ENCODE results near the gene SPSB4.
"Not testable (repeated sequence)": the region's sequence is repeated elsewhere in the genome, so short reads cannot be mapped to it uniquely, and the experiment has no call there.

Gene SPSB4

GRCh38 chr3:141117982-141118381, 66.8 kb downstream of the SPSB4 start:
- DNase-seq: not testable (repeated sequence)

GRCh38 chr3:141122455-141123030, 71.4 kb downstream of the SPSB4 start:
- DNase-seq: no peak

DNA sequence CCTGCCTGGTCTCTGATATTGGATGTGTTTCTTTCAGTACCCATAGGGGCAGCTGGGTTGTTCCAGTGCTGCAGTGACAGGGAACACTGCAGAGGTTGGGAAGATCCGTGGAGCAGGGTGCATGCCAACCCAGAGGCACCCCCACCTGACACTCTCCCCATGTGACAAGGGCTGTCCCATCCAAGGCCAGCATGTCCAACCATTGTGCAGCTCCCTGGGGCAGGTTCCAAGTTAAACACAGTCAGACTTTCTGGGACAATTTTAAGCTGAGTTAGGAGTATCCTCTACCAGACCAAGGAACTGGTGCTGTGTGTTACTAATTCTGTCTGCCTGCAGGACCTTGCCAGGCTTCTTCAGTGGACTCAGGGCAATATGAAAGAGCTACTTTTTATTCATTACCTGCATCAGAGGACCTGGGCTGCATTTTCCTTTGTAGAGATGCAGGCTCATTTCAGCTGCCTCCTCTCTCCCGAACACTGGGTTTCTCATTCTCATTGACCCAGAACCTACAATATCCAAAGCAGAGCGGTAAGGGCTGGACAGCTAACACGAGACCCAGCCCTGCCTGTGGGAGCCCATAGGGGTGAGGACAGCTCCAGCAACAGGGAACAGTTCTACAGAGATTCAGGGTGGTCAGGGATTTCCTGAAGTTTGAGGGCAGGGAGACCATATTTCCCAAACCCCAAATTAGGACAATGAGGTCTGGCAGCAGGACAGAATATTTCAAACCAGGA, 72.7 kb downstream of the SPSB4 start:
- DNase-seq: no peak

- no peak for DNase-seq
These were observed 73.6 kb downstream of the SPSB4 start for GRCh38 chr3:141124715-141125114.

DNA sequence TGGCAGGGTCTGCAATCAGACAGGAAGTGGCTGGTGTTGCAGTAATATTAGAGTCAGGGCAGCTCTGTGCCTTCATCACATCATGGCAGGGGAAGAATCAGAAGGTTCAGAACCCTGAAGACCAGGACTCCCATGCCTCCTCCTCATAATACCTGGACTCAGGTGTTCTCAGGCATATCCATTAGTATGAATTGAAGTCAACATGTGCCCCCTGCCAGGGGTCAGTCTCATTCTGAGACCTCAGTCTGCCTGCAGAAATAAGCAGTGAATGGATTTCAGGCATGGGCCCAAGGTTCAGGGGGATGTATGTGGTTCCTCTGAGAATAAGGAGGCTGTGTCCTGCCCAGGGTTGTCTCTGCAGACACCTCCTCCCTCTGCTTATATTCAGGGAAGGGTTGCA, 74.2 kb downstream of the SPSB4 start:
- no peak for DNase-seq

GRCh38 chr3:141126661-141127343, 75.7 kb downstream of the SPSB4 start:
- no peak for DNase-seq

DNA sequence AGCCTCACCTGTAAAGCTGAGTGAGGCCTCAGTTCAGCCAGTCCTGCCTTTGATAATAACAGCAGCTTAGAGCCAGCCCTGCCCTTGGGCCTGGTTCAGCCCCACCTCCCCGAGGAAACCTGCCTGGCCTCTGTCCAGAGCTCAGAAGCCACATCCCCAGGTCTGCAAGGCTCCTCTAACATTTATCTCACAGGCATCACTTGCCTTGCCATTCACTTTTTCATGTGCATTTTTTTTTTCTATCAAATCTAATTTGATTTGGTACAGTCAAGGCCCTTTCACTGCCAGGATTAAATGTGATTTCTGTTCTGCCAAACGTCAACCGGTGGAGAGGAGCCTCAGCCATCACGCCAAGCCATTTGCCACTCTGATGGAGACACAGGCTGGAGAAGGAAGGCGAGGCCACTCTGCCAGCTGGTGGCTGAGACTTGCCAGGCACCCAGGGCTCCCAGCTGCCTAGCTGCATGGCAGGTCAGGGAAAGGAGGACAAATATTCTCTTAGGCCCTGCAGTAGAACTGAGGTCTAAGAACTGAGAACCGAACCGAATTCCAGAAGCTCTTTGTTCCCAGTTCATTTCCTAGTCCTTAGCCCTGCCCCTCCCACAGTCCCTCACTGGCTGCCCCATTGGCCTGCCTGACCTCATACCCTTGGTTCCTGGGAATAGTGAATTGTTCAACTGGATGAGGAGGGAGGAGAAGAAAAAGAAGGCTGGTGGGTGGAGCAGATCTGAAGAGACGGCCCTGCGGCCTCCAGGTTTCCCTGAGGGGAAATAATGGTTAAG, 76.4 kb downstream of the SPSB4 start:
- no peak for DNase-seq

DNA sequence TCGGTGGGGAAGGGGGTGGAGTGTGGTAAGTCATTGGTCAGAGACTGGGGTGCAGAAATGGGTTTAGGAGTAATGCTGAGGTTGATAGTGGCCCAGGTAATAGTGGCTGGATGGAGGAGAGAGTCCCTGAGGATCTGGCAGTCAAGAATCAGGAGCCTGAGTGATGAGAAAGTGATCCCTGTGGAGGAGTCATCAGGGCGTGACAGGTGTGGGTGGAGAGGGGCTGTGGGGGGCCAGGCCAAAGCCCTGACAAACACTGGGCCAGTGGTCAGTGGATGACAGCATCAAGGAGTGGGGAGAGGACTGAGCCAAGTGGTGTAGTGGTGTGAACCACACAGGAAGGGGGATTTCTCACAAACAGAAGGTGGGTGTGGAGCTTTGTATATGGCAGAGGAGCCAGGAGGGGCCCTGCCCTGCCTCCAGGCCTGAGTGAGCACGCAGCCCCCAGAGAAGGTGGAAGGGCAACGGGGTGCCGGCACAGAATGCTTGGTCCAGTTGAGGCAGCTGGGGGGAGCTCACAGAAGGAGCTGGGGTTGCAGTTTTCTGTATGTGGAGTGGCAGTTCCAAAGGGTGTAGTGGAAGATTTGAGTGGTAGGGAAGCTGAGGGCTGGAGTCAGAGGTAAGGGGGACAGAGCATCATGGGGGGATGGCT, 77.1 kb downstream of the SPSB4 start:
- DNase-seq: no peak

GRCh38 chr3:141129049-141129448, 77.9 kb downstream of the SPSB4 start:
- no peak for DNase-seq

DNA sequence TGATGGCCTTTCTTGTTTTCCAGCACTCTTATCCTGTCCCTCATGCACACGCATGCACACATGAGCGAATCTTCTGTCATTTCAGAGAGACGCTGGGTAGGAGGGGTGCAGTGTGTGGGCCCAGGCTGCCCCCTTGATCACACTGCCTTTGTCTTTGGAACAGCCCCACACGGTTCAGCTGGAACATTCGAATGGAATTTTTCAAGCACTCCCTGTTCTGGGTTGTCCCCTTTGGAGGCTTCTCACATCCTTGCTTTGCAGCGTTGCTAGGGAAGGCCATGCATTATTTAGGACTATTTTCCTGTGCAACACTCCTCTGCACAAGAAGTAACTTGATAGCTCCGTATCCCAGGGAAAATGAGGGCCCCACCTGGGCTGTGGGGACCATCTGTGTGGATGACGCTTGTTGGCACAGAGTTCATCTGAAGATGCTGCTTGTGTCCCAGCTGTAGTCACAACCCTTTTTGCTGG, 78.4 kb downstream of the SPSB4 start:
- DNase-seq: no peak

DNA sequence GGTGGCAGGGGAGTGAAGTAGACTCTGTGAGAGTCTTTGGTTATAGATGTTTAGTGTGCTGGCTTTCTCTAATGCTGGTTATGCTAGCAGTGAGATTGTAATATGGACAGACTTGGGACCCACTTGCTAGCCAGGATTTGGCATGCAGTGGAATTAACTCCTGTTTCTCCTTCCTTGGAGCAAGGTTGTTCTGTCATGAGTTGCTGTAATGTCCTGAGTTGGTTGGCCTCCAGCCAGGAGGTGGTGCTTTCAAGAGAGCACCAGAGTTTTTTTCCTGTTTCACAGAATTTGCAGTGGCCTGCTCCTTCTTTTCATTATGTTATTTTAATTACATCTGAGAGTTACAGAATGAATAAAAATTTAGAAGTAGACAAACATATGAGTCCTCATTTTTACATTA, 92.4 kb downstream of the SPSB4 start:
- DNase-seq: no peak

DNA sequence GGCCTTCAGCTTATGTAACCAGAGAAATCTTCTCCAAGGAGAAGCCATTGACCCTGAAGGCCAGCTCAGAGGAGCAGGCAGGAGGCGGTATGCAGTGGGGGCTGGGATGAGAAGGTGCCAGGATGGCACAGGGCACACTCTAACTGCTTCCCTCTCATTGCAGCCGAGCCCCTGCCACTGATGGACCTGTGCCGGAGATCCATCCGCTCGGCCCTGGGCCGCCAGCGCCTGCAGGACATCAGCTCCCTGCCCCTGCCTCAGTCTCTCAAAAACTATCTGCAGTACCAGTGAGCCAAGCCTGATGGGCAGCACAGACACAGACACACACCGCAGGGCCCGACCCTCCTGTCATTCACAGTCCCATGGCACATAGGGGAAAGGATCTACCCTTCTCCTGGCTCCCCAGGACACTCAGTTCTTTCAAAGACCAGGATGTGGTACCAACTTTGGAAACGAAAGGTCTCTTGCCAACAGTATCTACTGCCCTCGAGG, 95.9 kb downstream of the SPSB4 start:
- no peak for DNase-seq

DNA sequence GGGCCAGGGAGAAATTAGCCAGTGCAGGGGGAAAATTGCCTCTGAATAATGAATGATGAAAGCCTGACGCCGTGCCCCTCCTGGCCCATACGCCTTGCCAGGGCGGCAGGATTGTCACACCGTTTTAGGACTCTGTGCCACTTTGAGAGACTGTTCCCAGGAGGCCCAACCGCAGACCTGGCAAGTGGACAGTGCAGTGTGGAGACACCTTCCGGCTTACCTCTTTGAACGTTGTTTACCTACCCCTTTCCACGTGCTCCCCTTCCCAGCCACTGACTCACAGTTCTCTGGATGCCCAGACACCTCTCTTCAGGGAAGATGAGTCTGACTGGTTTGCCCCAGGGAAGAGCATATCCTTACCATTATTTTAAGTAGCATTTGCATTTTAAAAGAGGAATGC, 96.5 kb downstream of the SPSB4 start:
- no peak for DNase-seq

GRCh38 chr3:141148169-141148568, 97.0 kb downstream of the SPSB4 start:
- DNase-seq: no peak

GRCh38 chr3:141148770-141149169, 97.6 kb downstream of the SPSB4 start:
- no peak for DNase-seq

- DNase-seq: no peak
These were observed 99.1 kb downstream of the SPSB4 start for GRCh38 chr3:141150081-141150830.

- no peak for DNase-seq
These were observed 99.8 kb downstream of the SPSB4 start for GRCh38 chr3:141150931-141151330.

DNA sequence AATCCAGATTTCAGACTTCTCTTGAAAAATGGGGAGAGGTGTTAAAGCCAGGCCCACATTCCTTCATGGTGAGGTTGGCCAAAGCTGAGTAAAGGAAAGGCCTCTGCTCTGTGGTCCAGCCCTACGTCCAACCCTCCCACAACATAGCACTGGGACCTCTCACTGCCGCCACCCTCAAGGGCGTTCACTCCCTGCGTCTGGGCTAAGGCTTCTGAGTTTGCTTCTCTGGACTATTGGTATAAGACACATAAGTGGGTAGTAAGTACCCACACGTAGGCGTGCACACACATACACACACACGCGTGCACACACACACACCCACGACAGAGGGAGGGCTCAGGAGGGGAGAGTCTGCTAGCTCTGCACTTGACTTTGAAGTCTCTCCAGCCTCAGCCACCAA, 100.3 kb downstream of the SPSB4 start:
- DNase-seq: no peak

- no peak for DNase-seq
These were observed 101.0 kb downstream of the SPSB4 start for GRCh38 chr3:141152130-141152529.

- DNase-seq: no peak
These were observed 101.9 kb downstream of the SPSB4 start for GRCh38 chr3:141152801-141153678.

- no peak for DNase-seq
These were observed 102.5 kb downstream of the SPSB4 start for GRCh38 chr3:141153679-141153966.
